ENCODE measurements around the gene MAML3.

DNA sequence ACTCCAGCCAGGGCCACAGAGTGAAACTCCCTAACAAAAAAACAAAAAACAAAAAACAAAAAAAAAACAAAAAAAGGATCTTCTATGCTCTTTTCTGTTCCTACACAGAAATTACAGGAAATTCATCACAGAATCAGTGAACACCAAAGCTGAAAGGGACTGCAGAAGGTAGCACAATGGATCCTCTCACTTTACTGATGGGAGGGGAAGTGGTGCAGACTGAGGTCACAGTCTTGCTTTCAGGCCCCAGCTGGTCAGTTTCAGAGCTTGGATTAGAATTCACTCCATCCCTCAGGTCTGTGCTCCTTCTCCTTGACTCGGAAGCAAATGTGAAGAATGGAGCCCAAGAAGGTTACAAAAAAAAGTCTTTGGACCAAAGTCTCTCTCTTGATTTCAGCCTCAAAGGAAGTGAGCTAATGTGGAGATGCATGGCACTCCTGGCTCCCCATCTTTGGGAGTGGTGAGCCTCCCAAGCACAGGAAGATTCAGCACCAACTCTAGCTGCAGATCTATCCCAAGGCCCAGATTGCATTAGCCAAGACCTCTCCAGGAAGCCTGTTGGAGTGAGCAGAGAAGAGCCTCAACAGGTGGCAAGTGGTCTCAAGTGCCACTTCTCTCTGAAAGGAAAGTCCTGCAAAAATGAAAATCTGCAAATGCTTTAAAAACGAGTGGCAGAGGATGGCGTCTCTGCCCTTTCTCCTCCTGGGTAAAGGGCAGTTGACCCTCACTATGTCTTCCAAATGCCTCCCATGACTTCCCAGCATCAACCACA lies 176.0 kb downstream of the MAML3 start:
- TF ChIP-seq CTCF (IDR thresholded peaks at IDR 0.05), result no peak
- TF ChIP-seq POLR2A (IDR thresholded peaks at IDR 0.05), result no peak

Measured in uterus (tissue), 2 donors.